ENCODE results near the gene CYP2B6. TPM values are rescaled to one million over a fixed set of nuclear protein-coding genes. Genes with fewer than 3 reads are reported as not detected.
"Not testable (repeated sequence)": the region's sequence is repeated elsewhere in the genome, so short reads cannot be mapped to it uniquely, and the experiment has no call there.

CYP2B6 gene
- total RNA-seq, 1 donor from 2014 or later: not detected

GRCh38 chr19:40962460-40962961, 28.6 kb upstream of the CYP2B6 start:
- H3K36me3 Mint-ChIP-seq (ENCODE audit: low read depth): no peaks in the 10 kb centered on the region
- peaks cover 4% of the 10 kb centered on the region for H3K9me3 Mint-ChIP-seq (ENCODE audit: low read depth)
- no peak overlapping the region for H3K4me3 Mint-ChIP-seq (ENCODE audit: unreplicated experiment)
- H3K27ac Mint-ChIP-seq (ENCODE audit: unreplicated experiment): peak overlapping the region; percentile 66
- H3K4me1 Mint-ChIP-seq (ENCODE audit: low read depth): peaks cover 15% of the 10 kb centered on the region
- peaks cover 8% of the 10 kb centered on the region for H3K27me3 Mint-ChIP-seq (ENCODE audit: low read depth)
- TF ChIP-seq, protein P1, sequence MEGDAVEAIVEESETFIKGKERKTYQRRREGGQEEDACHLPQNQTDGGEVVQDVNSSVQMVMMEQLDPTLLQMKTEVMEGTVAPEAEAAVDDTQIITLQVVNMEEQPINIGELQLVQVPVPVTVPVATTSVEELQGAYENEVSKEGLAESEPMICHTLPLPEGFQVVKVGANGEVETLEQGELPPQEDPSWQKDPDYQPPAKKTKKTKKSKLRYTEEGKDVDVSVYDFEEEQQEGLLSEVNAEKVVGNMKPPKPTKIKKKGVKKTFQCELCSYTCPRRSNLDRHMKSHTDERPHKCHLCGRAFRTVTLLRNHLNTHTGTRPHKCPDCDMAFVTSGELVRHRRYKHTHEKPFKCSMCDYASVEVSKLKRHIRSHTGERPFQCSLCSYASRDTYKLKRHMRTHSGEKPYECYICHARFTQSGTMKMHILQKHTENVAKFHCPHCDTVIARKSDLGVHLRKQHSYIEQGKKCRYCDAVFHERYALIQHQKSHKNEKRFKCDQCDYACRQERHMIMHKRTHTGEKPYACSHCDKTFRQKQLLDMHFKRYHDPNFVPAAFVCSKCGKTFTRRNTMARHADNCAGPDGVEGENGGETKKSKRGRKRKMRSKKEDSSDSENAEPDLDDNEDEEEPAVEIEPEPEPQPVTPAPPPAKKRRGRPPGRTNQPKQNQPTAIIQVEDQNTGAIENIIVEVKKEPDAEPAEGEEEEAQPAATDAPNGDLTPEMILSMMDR (IDR thresholded peaks at IDR 0.05): no peak
- DNase-seq (ENCODE audit: low spot score): no peak

DNA sequence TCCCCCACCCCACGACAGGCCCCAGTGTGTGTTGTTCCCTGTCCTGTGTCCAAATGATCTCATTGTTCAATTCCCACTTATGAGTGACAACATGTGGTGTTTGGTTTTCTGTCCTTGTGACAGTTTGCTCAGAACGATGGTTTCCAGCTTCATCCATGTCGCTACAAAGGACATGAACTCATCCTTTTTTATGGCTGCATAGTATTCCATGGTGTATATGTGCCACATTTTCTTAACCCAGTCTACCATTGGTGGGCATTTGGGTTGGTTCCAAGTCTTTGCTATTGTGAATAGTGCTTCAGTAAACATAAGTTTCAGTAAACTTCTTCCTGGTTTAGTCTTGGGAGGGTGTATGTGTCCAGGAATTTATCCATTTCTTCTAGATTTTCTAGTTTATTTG, 26.7 kb upstream of the CYP2B6 start:
- H3K27ac Mint-ChIP-seq (ENCODE audit: unreplicated experiment); H3K4me3 Mint-ChIP-seq (ENCODE audit: unreplicated experiment); H3K9me3 Mint-ChIP-seq (ENCODE audit: low read depth); DNase-seq (ENCODE audit: low spot score); H3K36me3 Mint-ChIP-seq (ENCODE audit: low read depth): not testable (repeated sequence)
- Mint-ChIP-seq H3K4me1 (ENCODE audit: low read depth) (peaks cover 15% of the 10 kb centered on the region), H3K27me3 (ENCODE audit: low read depth) (peaks cover 14% of the 10 kb centered on the region)

DNA sequence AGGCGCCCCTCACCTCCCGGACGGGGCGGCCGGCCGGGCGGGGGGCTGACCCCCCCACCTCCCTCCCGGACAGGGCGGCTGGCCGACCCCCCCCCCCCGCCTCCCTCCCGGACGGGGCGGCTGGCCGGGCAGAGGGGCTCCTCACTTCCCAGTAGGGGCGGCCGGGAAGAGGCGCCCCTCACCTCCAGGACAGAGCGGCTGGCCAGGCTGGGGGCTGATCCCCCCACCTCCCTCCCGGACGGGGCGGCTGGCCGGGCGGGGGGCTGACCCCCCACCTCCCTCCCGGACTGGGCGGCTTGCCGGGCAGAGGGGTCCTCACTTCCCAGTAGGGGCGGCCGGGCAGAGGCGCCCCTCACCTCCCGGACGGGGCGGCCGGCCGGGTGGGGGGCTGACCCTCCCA, 25.7 kb upstream of the CYP2B6 start:
- H3K27ac Mint-ChIP-seq (ENCODE audit: unreplicated experiment); H3K36me3 Mint-ChIP-seq (ENCODE audit: low read depth); DNase-seq (ENCODE audit: low spot score); H3K4me3 Mint-ChIP-seq (ENCODE audit: unreplicated experiment); H3K9me3 Mint-ChIP-seq (ENCODE audit: low read depth): not testable (repeated sequence)
- H3K4me1 Mint-ChIP-seq (ENCODE audit: low read depth): peaks cover 15% of the 10 kb centered on the region
- H3K27me3 Mint-ChIP-seq (ENCODE audit: low read depth): peaks cover 22% of the 10 kb centered on the region

- not testable (repeated sequence) for H3K27ac Mint-ChIP-seq (ENCODE audit: unreplicated experiment); H3K9me3 Mint-ChIP-seq (ENCODE audit: low read depth); DNase-seq (ENCODE audit: low spot score); H3K36me3 Mint-ChIP-seq (ENCODE audit: low read depth); H3K4me3 Mint-ChIP-seq (ENCODE audit: unreplicated experiment)
- H3K27me3 Mint-ChIP-seq (ENCODE audit: low read depth): peaks cover 26% of the 10 kb centered on the region
- H3K4me1 Mint-ChIP-seq (ENCODE audit: low read depth): peaks cover 15% of the 10 kb centered on the region
Measured at GRCh38 chr19:40966591-40966990, 24.5 kb upstream of the CYP2B6 start.

GRCh38 chr19:40968065-40968464, 23.0 kb upstream of the CYP2B6 start:
- H3K27ac Mint-ChIP-seq (ENCODE audit: unreplicated experiment); H3K36me3 Mint-ChIP-seq (ENCODE audit: low read depth); DNase-seq (ENCODE audit: low spot score); H3K9me3 Mint-ChIP-seq (ENCODE audit: low read depth); H3K4me1 Mint-ChIP-seq (ENCODE audit: low read depth); H3K4me3 Mint-ChIP-seq (ENCODE audit: unreplicated experiment): not testable (repeated sequence)
- peaks cover 32% of the 10 kb centered on the region for H3K27me3 Mint-ChIP-seq (ENCODE audit: low read depth)

- not testable (repeated sequence) for H3K36me3 Mint-ChIP-seq (ENCODE audit: low read depth)
Measured at GRCh38 chr19:40969721-40970120, 21.4 kb upstream of the CYP2B6 start.

GRCh38 chr19:40970396-40971345, 20.4 kb upstream of the CYP2B6 start:
- not testable (repeated sequence) for H3K4me3 Mint-ChIP-seq (ENCODE audit: unreplicated experiment); H3K36me3 Mint-ChIP-seq (ENCODE audit: low read depth); H3K27ac Mint-ChIP-seq (ENCODE audit: unreplicated experiment); DNase-seq (ENCODE audit: low spot score); H3K4me1 Mint-ChIP-seq (ENCODE audit: low read depth); H3K9me3 Mint-ChIP-seq (ENCODE audit: low read depth)
- peaks cover 35% of the 10 kb centered on the region for H3K27me3 Mint-ChIP-seq (ENCODE audit: low read depth)

More at GRCh38 chr19:40969721-40970120, 21.4 kb upstream of the CYP2B6 start:
- H3K27me3 Mint-ChIP-seq (ENCODE audit: low read depth): peaks cover 33% of the 10 kb centered on the region
- not testable (repeated sequence) for H3K4me3 Mint-ChIP-seq (ENCODE audit: unreplicated experiment); DNase-seq (ENCODE audit: low spot score); H3K4me1 Mint-ChIP-seq (ENCODE audit: low read depth); H3K9me3 Mint-ChIP-seq (ENCODE audit: low read depth); H3K27ac Mint-ChIP-seq (ENCODE audit: unreplicated experiment)

DNA sequence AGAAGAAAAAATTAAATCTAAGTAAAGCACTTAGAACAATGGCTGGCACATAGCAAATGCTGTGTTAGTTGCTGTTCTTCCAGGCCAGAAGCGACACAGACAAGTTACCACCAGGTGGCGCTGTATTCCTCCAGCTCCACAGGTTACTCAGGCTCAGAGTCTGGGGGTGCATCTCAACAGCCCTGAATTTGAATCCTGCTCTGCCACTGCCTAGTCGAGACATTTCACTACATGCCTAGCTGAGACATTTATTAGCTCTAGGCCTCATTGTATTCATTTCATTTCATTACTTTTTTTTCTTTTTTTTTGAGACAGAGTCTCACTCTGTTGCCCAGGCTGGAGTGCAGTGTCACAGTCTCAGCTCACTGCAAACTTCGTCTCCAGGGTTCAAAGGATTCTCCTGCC, 16.4 kb upstream of the CYP2B6 start:
- H3K27me3 Mint-ChIP-seq (ENCODE audit: low read depth): peaks cover 39% of the 10 kb centered on the region
- no peak for DNase-seq (ENCODE audit: low spot score)
- H3K9me3 Mint-ChIP-seq (ENCODE audit: low read depth): no peaks in the 10 kb centered on the region
- TF ChIP-seq, protein P1 (IDR thresholded peaks at IDR 0.05): peak; percentile 94
- no peak overlapping the region for H3K27ac Mint-ChIP-seq (ENCODE audit: unreplicated experiment)
- H3K4me3 Mint-ChIP-seq (ENCODE audit: unreplicated experiment): no peak overlapping the region
- H3K4me1 Mint-ChIP-seq (ENCODE audit: low read depth): no peaks in the 10 kb centered on the region
- no peaks in the 10 kb centered on the region for H3K36me3 Mint-ChIP-seq (ENCODE audit: low read depth)
